ENCODE data around the gene PLPPR3. TPM values are rescaled to one million over a fixed set of nuclear protein-coding genes. Genes with fewer than 3 reads are reported as not detected.

PLPPR3 gene
- polyA plus RNA-seq, 1 donor (not counting 4 experiments of a cell fraction or from before 2014, with no cell fraction given): not detected

DNA sequence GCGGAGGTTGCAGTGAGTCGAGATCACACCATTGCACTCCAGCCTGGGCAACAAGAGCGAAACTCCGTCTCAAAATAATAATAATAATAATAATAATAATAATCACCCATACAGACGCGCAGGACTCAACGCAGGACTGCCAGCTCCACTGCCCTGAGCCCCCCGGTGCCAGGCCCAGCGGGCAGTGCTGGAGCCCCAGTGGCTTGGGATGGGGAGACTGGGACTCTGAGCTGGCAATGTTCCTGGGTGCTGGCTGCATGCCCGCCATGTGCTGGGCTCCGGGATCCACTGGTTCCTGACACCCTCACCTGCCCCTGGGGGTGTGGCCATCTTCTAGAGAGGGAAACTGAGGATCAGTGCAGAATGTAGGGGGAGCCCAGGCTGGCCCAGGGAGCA, 5.6 kb upstream of the PLPPR3 start:
- TF ChIP-seq EZH2 (IDR thresholded peaks at IDR 0.05; ENCODE audit: low read length): no peak
- TF ChIP-seq, protein P1, sequence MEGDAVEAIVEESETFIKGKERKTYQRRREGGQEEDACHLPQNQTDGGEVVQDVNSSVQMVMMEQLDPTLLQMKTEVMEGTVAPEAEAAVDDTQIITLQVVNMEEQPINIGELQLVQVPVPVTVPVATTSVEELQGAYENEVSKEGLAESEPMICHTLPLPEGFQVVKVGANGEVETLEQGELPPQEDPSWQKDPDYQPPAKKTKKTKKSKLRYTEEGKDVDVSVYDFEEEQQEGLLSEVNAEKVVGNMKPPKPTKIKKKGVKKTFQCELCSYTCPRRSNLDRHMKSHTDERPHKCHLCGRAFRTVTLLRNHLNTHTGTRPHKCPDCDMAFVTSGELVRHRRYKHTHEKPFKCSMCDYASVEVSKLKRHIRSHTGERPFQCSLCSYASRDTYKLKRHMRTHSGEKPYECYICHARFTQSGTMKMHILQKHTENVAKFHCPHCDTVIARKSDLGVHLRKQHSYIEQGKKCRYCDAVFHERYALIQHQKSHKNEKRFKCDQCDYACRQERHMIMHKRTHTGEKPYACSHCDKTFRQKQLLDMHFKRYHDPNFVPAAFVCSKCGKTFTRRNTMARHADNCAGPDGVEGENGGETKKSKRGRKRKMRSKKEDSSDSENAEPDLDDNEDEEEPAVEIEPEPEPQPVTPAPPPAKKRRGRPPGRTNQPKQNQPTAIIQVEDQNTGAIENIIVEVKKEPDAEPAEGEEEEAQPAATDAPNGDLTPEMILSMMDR (optimal IDR thresholded peaks at IDR 0.05 in 1 of 3, IDR thresholded peaks at IDR 0.05 in 1 of 3, conservative IDR thresholded peaks at IDR 0.05 in 1 of 3; ENCODE audit: extremely low read depth in 1 of 3, insufficient read depth in 2 of 3, low read length in 3 of 3): no peak
- Histone ChIP-seq H3K4me3 (ENCODE audit: control insufficient read depth in 2 of 3, extremely low read depth in 1 of 3, insufficient read depth in 2 of 3, low read depth in 1 of 3, low read length in 3 of 3) (no peak overlapping the region), H3K36me3 (ENCODE audit: control insufficient read depth in 2 of 2, extremely low read depth in 1 of 2, insufficient read depth in 2 of 2, low read length in 2 of 2) (no peaks in the 10 kb centered on the region), H4K20me1 (ENCODE audit: control insufficient read depth, extremely low read depth, insufficient read depth, low read length) (no peaks in the 10 kb centered on the region), H3K79me2 (ENCODE audit: control insufficient read depth, insufficient read depth, low read length) (no peaks in the 10 kb centered on the region), H3K9me1 (ENCODE audit: control insufficient read depth, extremely low read depth, insufficient read depth, low read length) (no peaks in the 10 kb centered on the region), H3K9ac (ENCODE audit: control insufficient read depth, extremely low read depth, insufficient read depth, low read length) (no peak overlapping the region), H3K4me1 (ENCODE audit: control insufficient read depth, extremely low read depth, insufficient read depth, low read length) (no peaks in the 10 kb centered on the region), H3K27me3 (ENCODE audit: control insufficient read depth, extremely low read depth, insufficient read depth, low read length) (peaks cover 12% of the 10 kb centered on the region), H3K27ac (ENCODE audit: control insufficient read depth, insufficient read depth, low read length) (no peak overlapping the region), H2AFZ (ENCODE audit: control insufficient read depth, low read length) (no peak overlapping the region), H3K4me2 (ENCODE audit: control insufficient read depth, extremely low read depth, insufficient read depth, low read depth, low read length) (no peak overlapping the region), H3K9me3 (ENCODE audit: control insufficient read depth, low read depth, low read length) (no peaks in the 10 kb centered on the region)
- dilution Hi-C loops (cut with MboI; ENCODE audit: extremely low pct_ligation_motif_present, low sequenced_read_pairs): no loop called here
- no peak for DNase-seq (ENCODE audit: low read depth, low spot score)
- FAIRE-seq: no peak

DNA sequence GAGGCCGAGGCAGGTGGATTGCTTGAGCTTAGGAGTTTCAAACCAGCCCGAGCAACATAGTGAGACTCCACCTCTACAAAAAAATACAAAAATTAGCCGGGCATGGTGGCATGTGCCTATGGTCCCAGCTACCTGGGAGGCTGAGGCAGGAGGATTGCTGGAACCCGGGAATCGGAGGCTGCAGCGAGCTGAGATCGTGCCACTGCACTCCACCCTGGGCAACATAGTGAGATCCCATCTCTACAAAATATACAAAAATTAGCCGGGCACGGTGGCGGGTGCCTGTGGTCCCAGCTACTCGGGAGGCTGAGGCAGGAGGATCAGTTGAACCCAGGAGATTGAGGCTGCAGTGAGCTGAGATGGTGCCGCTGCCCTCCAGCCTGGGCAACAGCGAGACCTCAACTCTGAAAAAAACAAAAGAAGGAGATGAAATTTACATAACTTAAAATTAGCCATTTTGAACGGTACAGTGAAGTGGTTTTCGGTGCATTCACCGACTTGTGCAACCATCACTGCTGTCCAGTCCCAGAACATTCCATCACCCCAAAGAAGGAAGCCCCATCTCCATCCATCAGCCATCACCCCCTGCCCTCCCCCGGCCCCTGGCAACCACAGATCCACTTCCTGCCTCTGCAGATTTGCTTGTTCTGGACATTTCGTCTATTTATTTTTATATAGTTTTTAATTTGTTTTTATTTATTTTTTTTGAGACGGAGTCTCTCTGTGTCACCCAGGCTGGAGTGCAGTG, 4.3 kb upstream of the PLPPR3 start:
- Histone ChIP-seq H3K9ac (ENCODE audit: control insufficient read depth, extremely low read depth, insufficient read depth, low read length) (no peak overlapping the region), H3K9me1 (ENCODE audit: control insufficient read depth, extremely low read depth, insufficient read depth, low read length) (no peaks in the 10 kb centered on the region), H3K27ac (ENCODE audit: control insufficient read depth, insufficient read depth, low read length) (no peak overlapping the region), H3K4me1 (ENCODE audit: control insufficient read depth, extremely low read depth, insufficient read depth, low read length) (no peaks in the 10 kb centered on the region), H2AFZ (ENCODE audit: control insufficient read depth, low read length) (no peak overlapping the region), H3K9me3 (ENCODE audit: control insufficient read depth, low read depth, low read length) (no peaks in the 10 kb centered on the region), H3K36me3 (ENCODE audit: control insufficient read depth in 2 of 2, extremely low read depth in 1 of 2, insufficient read depth in 2 of 2, low read length in 2 of 2) (no peaks in the 10 kb centered on the region), H3K4me2 (ENCODE audit: control insufficient read depth, extremely low read depth, insufficient read depth, low read depth, low read length) (no peak overlapping the region), H3K27me3 (ENCODE audit: control insufficient read depth, extremely low read depth, insufficient read depth, low read length) (peaks cover 4% of the 10 kb centered on the region), H4K20me1 (ENCODE audit: control insufficient read depth, extremely low read depth, insufficient read depth, low read length) (no peaks in the 10 kb centered on the region), H3K79me2 (ENCODE audit: control insufficient read depth, insufficient read depth, low read length) (no peaks in the 10 kb centered on the region), H3K4me3 (ENCODE audit: control insufficient read depth in 2 of 3, extremely low read depth in 1 of 3, insufficient read depth in 2 of 3, low read depth in 1 of 3, low read length in 3 of 3) (no peak overlapping the region)
- FAIRE-seq (no peak), DNase-seq (ENCODE audit: low read depth, low spot score) (no peak)
- TF ChIP-seq, protein P1 (optimal IDR thresholded peaks at IDR 0.05 in 1 of 3, IDR thresholded peaks at IDR 0.05 in 1 of 3, conservative IDR thresholded peaks at IDR 0.05 in 1 of 3; ENCODE audit: extremely low read depth in 1 of 3, insufficient read depth in 2 of 3, low read length in 3 of 3): no peak
- no peak for TF ChIP-seq EZH2 (IDR thresholded peaks at IDR 0.05; ENCODE audit: low read length)
- dilution Hi-C loops (cut with MboI; ENCODE audit: extremely low pct_ligation_motif_present, low sequenced_read_pairs): no loop called here

Data from keratinocyte (primary cell).